GM18867 (cell line): ENCODE measurements around the gene DNAH17.

Source experiments
- ATAC-seq: cut with Tn5 transposase; IDR thresholded peaks from one replicate; pipeline ENCODE4 v1.9.1; 2021; ENCODE audit warnings: mild to moderate bottlenecking, moderate library complexity; ENCODE audit not compliant: unreplicated experiment

DNAH17 gene

GRCh38 chr17:78458736-78459335 lies 118.4 kb downstream of the DNAH17 start:
- ATAC-seq: no peak

- no peak for ATAC-seq
Observed at GRCh38 chr17:78458091-78458490, 119.1 kb downstream of the DNAH17 start.

GRCh38 chr17:78454346-78454745 lies 122.8 kb downstream of the DNAH17 start:
- ATAC-seq: no peak

GRCh38 chr17:78451753-78452152 lies 125.4 kb downstream of the DNAH17 start:
- ATAC-seq: no peak

GRCh38 chr17:78450696-78451345 lies 126.4 kb downstream of the DNAH17 start:
- no peak for ATAC-seq

- no peak for ATAC-seq
Observed at GRCh38 chr17:78449983-78450595, 127.1 kb downstream of the DNAH17 start.

- no peak for ATAC-seq
Observed at GRCh38 chr17:78448356-78448993, 128.7 kb downstream of the DNAH17 start.

GRCh38 chr17:78446833-78447232 lies 130.4 kb downstream of the DNAH17 start:
- ATAC-seq: no peak

GRCh38 chr17:78444392-78444791 lies 132.8 kb downstream of the DNAH17 start:
- ATAC-seq: no peak

GRCh38 chr17:78442648-78443218 lies 134.5 kb downstream of the DNAH17 start:
- no peak for ATAC-seq

GRCh38 chr17:78441271-78441971 lies 135.8 kb downstream of the DNAH17 start:
- no peak for ATAC-seq

- no peak for ATAC-seq
Observed at GRCh38 chr17:78438694-78439325, 138.4 kb downstream of the DNAH17 start.

GRCh38 chr17:78438271-78438691 lies 138.9 kb downstream of the DNAH17 start:
- ATAC-seq: no peak

- no peak for ATAC-seq
Observed at GRCh38 chr17:78437508-78438169, 139.6 kb downstream of the DNAH17 start.

GRCh38 chr17:78435330-78436005 lies 141.7 kb downstream of the DNAH17 start:
- no peak for ATAC-seq

- ATAC-seq: no peak
Observed at GRCh38 chr17:78434455-78435329, 142.5 kb downstream of the DNAH17 start.

GRCh38 chr17:78433780-78434335 lies 143.3 kb downstream of the DNAH17 start:
- ATAC-seq: no peak
